Neural progenitor cell (in vitro differentiated cells): ENCODE measurements around the gene PVALB. TPM values are rescaled to one million over a fixed set of nuclear protein-coding genes. Genes with fewer than 3 reads are reported as not detected.

ENCODE experiments used
- DNase-seq: peaks from one replicate; pipeline ENCODE4 v3.0.0-alpha.2; 2016; ENCODE audit warnings: low spot score
- H2AFZ ChIP-seq: fragments of 200-600 bp; sonication (generic); replicated peaks from 2 replicates; pipeline ENCODE4 v1.6.1; 2016; ENCODE audit warnings: antibody characterized with exemption
- H3F3A ChIP-seq: fragments of 200-600 bp; sonication (generic); 2 replicates; pipeline ENCODE4 v1.6.1; 2016; ENCODE audit warnings: antibody characterized with exemption, low read depth
- H3K27ac ChIP-seq: fragments of 200-600 bp; sonication (generic); 2 replicates; pipeline ENCODE4 v1.5.1; 2016; ENCODE audit warnings: mild to moderate bottlenecking
- H3K27me3 ChIP-seq: fragments of 200-600 bp; sonication (generic); 2 replicates; pipeline ENCODE4 v1.6.1; 2016; ENCODE audit warnings: mild to moderate bottlenecking, moderate library complexity
- H3K36me3 ChIP-seq: fragments of 200-600 bp; sonication (generic); 2 replicates; pipeline ENCODE4 v1.5.1; 2016
- H3K4me1 ChIP-seq: fragments of 200-600 bp; sonication (generic); 2 replicates; pipeline ENCODE4 v1.6.1; 2016; ENCODE audit warnings: mixed run types
- H3K4me2 ChIP-seq: fragments of 200-600 bp; sonication (generic); 2 replicates; pipeline ENCODE4 v1.6.1; 2016
- H3K4me3 ChIP-seq: fragments of 200-600 bp; sonication (generic); 2 replicates; pipeline ENCODE4 v1.5.1; 2016
- H3K79me2 ChIP-seq: fragments of 200-600 bp; sonication (generic); 2 replicates; pipeline ENCODE4 v1.6.1; 2016; ENCODE audit warnings: low read depth
- H3K9ac ChIP-seq: fragments of 200-600 bp; sonication (generic); 2 replicates; pipeline ENCODE4 v1.6.1; 2016
- H3K9me3 ChIP-seq: fragments of 200-600 bp; sonication (generic); 2 replicates; pipeline ENCODE4 v1.5.1; 2016; ENCODE audit warnings: low read depth
- H4K20me1 ChIP-seq: fragments of 200-600 bp; sonication (generic); 2 replicates; pipeline ENCODE4 v1.6.1; 2016; ENCODE audit warnings: low read depth
- H3K27ac Mint-ChIP-seq: 3 replicates; pipeline ENCODE4 v1.8.0; 2021; ENCODE audit warnings: mixed read lengths
- H3K27me3 Mint-ChIP-seq: 2 replicates; pipeline ENCODE4 v1.8.0; 2022; ENCODE audit warnings: low read depth, mild to moderate bottlenecking, inconsistent platforms, moderate library complexity, mixed read lengths; ENCODE audit not compliant: insufficient read depth
- H3K36me3 Mint-ChIP-seq: 3 replicates; pipeline ENCODE4 v1.8.0; 2021; ENCODE audit warnings: mixed read lengths
- H3K4me1 Mint-ChIP-seq: 3 replicates; pipeline ENCODE4 v1.8.0; 2021; ENCODE audit warnings: mixed read lengths
- H3K4me3 Mint-ChIP-seq: 3 replicates; pipeline ENCODE4 v1.8.0; 2021; ENCODE audit warnings: mild to moderate bottlenecking, moderate library complexity, mixed read lengths
- H3K9me3 Mint-ChIP-seq: 3 replicates; pipeline ENCODE4 v1.8.0; 2020; ENCODE audit warnings: mixed read lengths
- CTCF ChIP-seq: fragments of 200-600 bp; sonication (generic); IDR thresholded peaks from 2 replicates; pipeline ENCODE4 v1.5.1; 2017; ENCODE audit warnings: antibody characterized with exemption, mild to moderate bottlenecking
- EZH2 ChIP-seq: fragments of 200-600 bp; sonication (generic); IDR thresholded peaks from 2 replicates; pipeline ENCODE4 v1.6.1; 2017; ENCODE audit warnings: antibody characterized with exemption, mild to moderate bottlenecking, moderate library complexity
- EZH2phosphoT487 ChIP-seq: fragments of 200-600 bp; sonication (generic); IDR thresholded peaks from 2 replicates; pipeline ENCODE4 v1.6.1; 2017; ENCODE audit warnings: antibody characterized with exemption
- total RNA-seq: library from RNA; depleted of rRNA; stranded (reverse); fragments of >200 nt; gene quantifications from 2 replicates; pipeline ENCODE4 v1.2.3, GENCODE V29; 2015; ENCODE audit warnings: low replicate concordance

The PVALB gene
- total RNA-seq, result not detected in 2 replicates

- peak within 1 kb of the TSS; percentile 79 for H3K4me3 Mint-ChIP-seq
- Histone ChIP-seq H3K79me2 (no peaks in the 10 kb centered on the region), H3K9ac (no peak within 1 kb of the TSS), H3K27ac (no peak within 1 kb of the TSS), H3F3A (peaks cover 5% of the 10 kb centered on the region), H4K20me1 (peaks cover 14% of the 10 kb centered on the region), H3K4me3 (peak within 1 kb of the TSS; percentile 60), H2AFZ (peak within 1 kb of the TSS; percentile 87), H3K36me3 (no peaks in the 10 kb centered on the region), H3K9me3 (no peaks in the 10 kb centered on the region), H3K27me3 (peaks cover 79% of the 10 kb centered on the region), H3K4me1 (peaks cover 19% of the 10 kb centered on the region), H3K4me2 (peak within 1 kb of the TSS; percentile 86)
- H3K4me1 Mint-ChIP-seq, result peaks cover 17% of the 10 kb centered on the region
- peak; percentile 65 for DNase-seq
- TF ChIP-seq EZH2phosphoT487 (peak; percentile 68), EZH2 (peak; percentile 86), CTCF (no peak)
- H3K9me3 Mint-ChIP-seq, result peaks cover 3% of the 10 kb centered on the region
- peaks cover 52% of the 10 kb centered on the region for H3K27me3 Mint-ChIP-seq
- H3K27ac Mint-ChIP-seq, result no peak within 1 kb of the TSS
- no peaks in the 10 kb centered on the region for H3K36me3 Mint-ChIP-seq
Measured at GRCh38 chr22:36816636-36817524, at the start of gene PVALB. PVALB (minus strand) TSS chr22:36817035; CDS start chr22:36817005, 30 bp downstream.

GRCh38 chr22:36865346-36865745 lies 48.5 kb upstream of the PVALB start:
- peak; percentile 31 for DNase-seq
- H3K4me3 ChIP-seq, result no peak overlapping the region
- no peak overlapping the region for H3K27ac ChIP-seq
- no peak overlapping the region for H3K4me3 Mint-ChIP-seq
- H2AFZ ChIP-seq, result no peak overlapping the region
- no peaks in the 10 kb centered on the region for H3K9me3 Mint-ChIP-seq
- TF ChIP-seq CTCF (no peak), EZH2 (no peak), EZH2phosphoT487 (no peak)
- peaks cover 13% of the 10 kb centered on the region for H3K27me3 ChIP-seq
- no peaks in the 10 kb centered on the region for H3K4me1 ChIP-seq
- no peak overlapping the region for H3K27ac Mint-ChIP-seq
- no peaks in the 10 kb centered on the region for H3K9me3 ChIP-seq
- no peak overlapping the region for H3K9ac ChIP-seq
- peaks cover 18% of the 10 kb centered on the region for H3K27me3 Mint-ChIP-seq
- H3K79me2 ChIP-seq, result no peaks in the 10 kb centered on the region
- H3K36me3 ChIP-seq, result no peaks in the 10 kb centered on the region
- H3K4me1 Mint-ChIP-seq, result no peaks in the 10 kb centered on the region
- H3K36me3 Mint-ChIP-seq, result no peaks in the 10 kb centered on the region
- H3K4me2 ChIP-seq, result no peak overlapping the region
- H4K20me1 ChIP-seq, result no peaks in the 10 kb centered on the region
- no peaks in the 10 kb centered on the region for H3F3A ChIP-seq

GRCh38 chr22:36864454-36865215 lies 47.8 kb upstream of the PVALB start:
- no peak overlapping the region for H2AFZ ChIP-seq
- H4K20me1 ChIP-seq, result no peaks in the 10 kb centered on the region
- H3K36me3 Mint-ChIP-seq, result no peaks in the 10 kb centered on the region
- H3K4me3 Mint-ChIP-seq, result no peak overlapping the region
- H3K27me3 ChIP-seq, result peaks cover 13% of the 10 kb centered on the region
- H3K9me3 Mint-ChIP-seq, result no peaks in the 10 kb centered on the region
- H3K9me3 ChIP-seq, result no peaks in the 10 kb centered on the region
- no peaks in the 10 kb centered on the region for H3K36me3 ChIP-seq
- no peaks in the 10 kb centered on the region for H3F3A ChIP-seq
- TF ChIP-seq CTCF (no peak), EZH2 (no peak), EZH2phosphoT487 (no peak)
- no peak overlapping the region for H3K27ac Mint-ChIP-seq
- DNase-seq, result no peak
- peaks cover 18% of the 10 kb centered on the region for H3K27me3 Mint-ChIP-seq
- H3K4me1 Mint-ChIP-seq, result no peaks in the 10 kb centered on the region
- H3K4me2 ChIP-seq, result no peak overlapping the region
- no peak overlapping the region for H3K4me3 ChIP-seq
- no peak overlapping the region for H3K27ac ChIP-seq
- H3K79me2 ChIP-seq, result no peaks in the 10 kb centered on the region
- H3K9ac ChIP-seq, result no peak overlapping the region
- H3K4me1 ChIP-seq, result no peaks in the 10 kb centered on the region
